ENCODE results near the gene SLC25A47.
"Not testable (repeated sequence)": the region's sequence is repeated elsewhere in the genome, so short reads cannot be mapped to it uniquely, and the experiment has no call there.

SLC25A47 gene, protein sequence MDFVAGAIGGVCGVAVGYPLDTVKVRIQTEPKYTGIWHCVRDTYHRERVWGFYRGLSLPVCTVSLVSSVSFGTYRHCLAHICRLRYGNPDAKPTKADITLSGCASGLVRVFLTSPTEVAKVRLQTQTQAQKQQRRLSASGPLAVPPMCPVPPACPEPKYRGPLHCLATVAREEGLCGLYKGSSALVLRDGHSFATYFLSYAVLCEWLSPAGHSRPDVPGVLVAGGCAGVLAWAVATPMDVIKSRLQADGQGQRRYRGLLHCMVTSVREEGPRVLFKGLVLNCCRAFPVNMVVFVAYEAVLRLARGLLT

DNA sequence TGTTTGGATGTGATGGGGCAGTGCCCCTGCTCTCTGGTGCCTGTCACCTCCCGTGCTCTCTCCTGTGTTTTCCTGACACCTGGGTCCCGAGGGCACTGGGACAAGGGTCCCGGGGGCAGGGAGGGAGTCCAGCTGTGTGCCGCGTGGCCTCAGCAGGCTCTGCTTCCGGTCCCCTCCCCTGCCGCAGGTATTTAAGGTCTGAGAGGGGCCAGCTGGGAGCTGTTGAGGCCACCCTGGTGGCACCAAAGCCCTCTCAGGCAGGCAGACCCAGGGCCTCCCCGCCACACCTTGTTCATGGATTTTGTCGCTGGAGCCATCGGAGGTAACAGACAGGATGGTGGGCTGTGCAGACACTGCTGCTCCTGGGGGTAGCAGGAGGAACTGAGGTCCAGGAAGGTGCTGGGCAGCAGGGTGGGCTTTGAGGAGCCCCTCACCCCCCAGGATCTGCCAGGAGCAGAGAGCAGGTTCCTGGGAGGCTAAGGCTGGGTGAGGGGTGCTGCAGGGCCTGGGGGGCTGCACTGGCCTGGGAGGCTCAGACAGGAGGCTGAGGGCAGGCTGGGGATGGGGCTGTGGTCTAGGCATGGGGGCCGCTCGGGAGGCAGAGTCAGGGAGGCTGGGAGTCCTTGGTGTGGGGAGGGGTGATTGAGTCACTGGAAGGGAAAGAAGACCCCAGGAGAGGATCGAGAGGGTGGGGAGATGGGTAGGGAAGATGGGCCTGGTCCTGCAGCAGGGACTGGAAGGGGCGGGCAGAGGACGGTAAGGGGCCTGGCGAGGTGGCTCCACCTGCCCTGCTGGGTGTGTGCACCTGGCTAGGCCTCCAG lies at the start of gene SLC25A47:
SLC25A47 (plus strand) TSS at position 219 of the 821 bp plus-strand sequence; CDS start at position 295, 76 bp downstream.
- DNase-seq, result no peak

DNA sequence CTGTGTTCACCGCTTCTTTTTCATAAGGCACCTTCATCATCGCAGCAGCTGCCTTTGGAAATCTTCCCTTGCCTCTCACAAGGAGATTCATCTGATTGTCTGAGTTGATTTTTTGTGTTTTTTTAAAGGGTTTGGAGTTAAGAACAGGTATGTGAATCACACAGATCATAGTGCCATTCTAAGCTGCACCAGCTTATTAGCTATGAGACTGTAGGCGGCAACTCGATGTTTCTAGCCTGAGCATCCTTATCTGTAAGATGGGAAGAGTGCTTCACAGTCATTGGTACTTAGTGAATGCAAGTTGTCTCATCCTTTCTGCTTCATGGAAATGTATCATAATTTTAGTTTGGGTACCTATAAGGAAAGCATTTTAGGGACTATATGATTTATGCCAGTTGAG lies 48.9 kb upstream of the SLC25A47 start:
- no peak for DNase-seq

DNA sequence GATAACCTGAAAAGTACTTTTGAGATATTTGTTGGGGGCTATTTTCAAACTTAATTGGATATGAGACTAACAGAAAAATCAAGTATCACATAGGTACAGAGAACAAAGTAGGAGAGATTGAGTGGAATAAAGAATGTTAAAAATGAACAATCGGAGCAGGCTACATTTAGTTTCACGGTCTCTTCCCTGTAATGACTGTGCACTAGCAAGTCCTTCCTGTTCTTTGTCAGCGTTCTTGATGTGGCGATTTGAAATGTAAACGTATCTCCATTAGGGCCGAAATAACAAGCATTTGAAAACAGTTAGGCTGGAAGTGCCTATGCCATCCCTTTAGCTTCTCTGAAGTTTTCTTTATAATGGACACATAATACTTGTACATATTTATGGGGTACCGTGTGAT lies 47.9 kb upstream of the SLC25A47 start:
- no peak for DNase-seq

DNA sequence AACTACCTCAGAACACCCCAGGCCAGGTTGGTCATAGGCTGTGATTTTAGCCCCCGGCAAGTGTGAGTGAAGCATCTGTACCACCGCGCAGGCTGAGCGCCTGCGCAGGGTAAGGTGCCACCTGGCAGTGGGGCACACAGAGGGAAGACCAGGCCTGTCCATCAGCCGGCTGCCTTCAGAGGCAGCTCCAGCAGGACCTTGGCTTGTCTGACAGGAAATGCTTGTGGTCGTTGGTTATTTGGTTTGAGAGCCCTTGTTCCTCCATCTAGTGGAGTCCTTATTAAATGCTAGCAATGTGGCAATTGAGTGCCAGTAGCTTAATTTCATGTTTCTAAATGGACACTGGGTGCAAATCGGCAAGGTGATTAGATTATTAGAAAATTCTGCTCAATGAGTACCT lies 44.4 kb upstream of the SLC25A47 start:
- DNase-seq, result peak; percentile 55

DNA sequence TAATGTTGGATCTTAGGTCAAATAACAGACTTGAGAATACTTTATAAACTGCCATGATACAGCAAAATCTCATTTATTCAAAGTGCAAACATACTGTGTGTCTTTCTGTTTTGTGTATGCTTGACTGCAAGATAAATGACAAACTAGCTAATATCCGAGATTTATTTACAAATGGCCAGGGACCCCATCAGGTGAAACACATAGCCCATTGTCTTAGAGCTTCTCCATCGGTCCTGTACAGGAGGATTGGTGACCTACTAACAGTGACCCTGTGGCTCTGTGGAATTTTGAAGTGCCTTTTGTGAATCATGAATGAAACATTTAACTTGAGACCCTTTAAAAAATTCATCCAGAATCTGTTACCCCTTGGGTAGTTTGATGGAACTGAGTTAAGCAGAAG lies 44.0 kb upstream of the SLC25A47 start:
- no peak for DNase-seq

DNA sequence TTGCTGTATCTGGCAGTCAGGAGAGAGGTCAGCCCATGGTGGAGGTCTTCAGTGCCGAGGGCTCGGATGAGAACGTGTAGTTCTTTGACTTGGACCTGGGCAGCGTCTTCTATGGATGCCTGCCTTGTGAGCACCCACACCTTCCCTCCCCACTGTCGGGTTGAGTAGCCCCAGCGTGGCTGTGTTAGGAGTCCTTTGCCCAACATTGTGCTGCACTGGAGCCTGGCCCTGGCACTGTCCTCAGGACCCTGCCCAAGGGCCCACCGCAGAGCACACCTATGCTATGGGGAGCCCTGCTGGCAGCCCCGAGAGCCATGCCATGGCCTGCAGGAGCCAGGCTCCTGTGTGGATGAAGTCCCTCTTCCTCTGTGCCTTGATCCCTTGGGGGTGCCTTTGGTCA lies 43.6 kb upstream of the SLC25A47 start:
- DNase-seq, result no peak

DNA sequence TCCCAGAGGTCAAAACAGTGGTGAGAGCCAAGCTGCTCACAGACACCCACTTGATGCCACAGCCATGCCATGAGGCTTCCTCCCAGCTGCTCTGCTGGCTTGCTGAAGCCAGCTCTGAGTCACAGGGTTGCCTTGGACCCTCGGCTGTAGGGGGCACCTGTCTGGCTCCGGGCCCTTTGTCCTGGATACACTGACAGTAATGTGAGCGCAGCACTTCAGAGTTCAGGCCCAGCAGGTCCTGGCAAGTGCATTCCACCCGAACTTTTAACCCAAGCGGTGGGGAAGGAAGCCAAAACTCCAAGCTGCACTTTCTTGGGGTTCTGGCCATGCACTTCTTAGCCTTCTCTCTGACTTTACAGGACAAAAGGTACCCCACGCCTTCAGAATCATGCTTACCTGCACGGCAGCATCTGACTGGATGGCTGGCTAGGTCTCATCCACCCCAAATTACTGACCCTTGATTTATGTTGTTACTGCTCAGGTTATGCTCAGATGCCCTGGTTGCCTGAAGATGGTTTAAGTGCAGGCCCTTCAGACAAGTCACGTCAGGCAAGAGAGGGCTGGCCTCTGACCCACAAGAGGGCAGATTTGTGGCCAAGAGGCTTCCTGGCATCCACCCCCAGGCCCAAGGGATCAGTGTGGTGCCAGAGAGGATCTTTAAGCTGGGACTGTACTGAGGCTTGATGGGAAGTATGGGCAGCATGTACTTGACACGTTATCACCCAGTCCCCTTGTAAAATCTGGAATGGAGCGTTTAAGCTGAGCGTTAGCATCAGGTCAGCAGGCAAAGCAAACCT lies 41.7 kb upstream of the SLC25A47 start:
- DNase-seq, result no peak

DNA sequence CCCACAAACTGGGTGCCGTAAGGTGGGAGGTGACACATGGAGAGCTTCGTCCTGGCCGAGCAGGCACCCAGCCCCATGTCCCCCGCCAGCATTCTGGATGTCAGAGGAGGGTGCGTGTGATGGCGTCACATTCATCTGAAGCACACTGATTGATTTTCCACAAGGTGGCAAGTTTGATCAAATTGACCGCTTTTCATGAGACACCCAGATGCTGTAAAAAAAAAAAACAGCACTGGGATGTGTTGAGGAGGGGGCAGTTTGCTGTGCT lies 41.1 kb upstream of the SLC25A47 start:
- no peak for DNase-seq

DNA sequence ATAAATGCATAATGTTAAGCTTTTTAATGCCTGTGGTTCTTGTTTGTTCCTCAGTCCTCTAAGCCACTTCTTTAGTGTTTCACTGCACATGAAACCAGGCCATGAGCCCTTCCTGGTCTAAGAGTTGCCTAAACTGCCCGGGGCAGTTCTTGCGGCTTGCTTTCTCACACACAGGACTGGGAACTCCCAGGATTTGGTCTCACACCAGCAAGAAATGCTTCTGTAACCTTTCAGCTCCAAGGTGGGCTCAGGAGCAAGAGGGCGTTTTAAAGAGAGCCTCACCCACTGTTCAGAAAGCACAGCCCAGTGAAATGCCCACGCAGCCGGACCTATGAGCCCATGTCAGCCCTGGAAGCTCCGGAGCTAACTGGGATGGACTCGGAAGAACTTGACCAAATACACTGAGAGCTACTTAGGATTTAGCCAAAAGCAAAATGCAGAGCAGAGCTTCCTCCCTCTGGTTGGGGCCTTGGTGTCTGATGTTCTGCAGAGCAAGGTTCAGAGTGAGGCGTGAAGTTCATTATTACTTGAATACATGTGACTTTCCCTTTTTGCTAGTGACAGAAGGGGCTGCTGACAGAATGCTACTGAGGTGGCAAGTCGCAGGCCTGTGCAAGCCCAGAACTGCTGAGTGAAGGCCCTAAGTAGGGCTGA lies 40.2 kb upstream of the SLC25A47 start:
- DNase-seq, result no peak

DNA sequence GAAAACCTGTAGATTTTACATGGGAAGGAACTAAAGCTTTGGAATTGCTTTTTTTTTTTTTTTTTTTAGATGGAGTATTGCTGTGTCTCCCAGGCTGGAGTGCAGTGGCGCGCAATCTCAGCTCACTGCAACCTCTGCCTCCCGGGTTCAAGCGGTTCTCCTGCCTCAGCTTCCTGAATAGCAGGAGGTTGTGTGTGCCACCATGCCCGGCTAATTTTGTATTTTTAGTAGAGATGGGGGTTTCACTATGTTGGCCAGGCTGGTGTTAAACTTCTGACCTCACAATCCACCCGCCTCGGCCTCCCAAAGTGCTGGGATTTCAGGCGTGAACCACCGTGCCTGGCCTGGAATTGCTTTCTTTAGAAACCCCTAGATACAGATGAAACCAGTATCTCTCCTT lies 39.7 kb upstream of the SLC25A47 start:
- not testable (repeated sequence) for DNase-seq

DNA sequence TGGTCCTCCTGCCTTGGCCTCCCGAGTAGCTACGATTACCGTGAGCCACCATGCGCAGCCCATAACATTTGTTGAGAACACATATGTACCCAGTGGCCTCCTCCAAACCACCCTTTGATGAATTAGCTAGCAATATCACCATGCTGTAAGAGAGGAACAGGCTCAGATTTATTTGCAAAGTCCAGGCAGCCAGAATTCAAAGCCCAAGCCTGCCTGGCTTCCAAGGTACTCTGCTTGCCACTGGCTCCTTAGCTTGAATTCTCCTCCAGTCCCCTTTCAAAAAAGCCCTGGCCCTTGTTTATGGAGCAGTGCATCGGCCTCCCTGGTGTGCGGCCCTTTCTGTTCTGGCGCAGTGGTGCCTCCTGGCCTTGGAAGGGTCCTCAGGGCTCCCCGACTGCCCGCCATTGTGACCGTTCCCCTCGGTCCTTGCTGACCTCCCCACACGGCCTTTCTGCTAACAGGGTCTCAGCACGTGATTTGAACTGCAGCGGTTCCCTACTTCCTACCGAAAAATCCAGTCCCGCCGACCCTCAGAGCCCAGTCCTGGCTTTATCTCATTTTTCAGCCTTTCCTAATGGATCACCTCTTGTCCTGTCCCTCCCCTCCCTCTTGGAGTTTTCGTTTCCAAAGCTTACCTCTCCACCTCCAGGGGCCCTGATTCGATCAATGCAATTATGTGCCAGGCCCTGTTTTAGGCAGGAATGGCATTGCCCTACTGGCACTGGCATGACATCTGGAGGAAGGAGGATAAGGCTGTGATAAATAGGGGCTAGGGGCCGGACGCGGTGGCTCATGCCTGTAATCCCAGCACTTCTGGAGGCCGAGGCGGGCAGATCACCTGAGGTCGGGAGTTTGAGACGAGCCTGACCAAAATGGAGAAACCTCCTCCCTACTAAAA lies 38.9 kb upstream of the SLC25A47 start:
- no peak for DNase-seq

DNA sequence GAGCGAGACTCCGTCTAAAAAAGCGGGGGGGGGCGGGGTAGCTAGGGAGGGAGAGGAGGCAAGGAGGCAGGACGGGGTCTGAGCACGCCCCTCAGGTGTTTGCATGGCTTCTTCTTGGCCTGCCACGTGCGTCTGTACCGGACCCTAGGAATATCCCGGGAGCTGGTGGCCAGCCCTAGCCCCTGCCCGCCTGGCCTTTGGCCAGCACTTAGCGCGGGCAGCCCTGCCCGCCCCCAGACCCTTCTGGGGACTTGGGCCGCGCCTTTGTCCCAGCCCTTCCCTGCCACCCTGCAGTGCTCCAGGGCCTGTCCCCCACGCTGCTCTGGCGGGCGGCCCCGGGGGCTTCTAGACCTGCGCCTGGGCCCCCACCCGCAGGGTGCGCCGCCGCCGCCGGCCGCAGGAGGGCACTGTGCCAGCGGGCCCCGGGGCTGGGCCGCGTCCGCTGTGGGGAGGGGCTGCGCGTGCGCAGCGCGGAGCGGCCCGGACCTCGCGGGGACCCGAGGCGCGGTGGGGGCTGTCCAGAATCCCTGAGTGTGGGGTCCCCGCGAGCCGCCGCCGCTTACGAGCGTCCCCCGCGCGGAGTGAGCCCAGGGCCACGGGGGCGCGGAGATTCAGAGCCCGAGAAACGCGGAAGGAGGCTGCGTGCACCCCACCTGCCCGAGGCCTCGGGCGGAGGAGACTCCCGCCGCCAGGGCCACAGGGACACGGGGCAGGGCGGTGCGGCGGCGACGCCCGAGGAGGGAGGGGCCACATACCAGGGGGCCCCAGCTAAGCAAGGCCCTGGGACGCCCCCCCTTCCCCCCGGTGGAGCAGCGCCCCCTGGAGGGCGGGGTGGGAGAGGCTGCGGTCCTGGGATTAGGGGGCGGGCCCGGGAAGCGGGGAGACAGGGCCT lies 37.9 kb upstream of the SLC25A47 start:
- peak; percentile 44 for DNase-seq

DNA sequence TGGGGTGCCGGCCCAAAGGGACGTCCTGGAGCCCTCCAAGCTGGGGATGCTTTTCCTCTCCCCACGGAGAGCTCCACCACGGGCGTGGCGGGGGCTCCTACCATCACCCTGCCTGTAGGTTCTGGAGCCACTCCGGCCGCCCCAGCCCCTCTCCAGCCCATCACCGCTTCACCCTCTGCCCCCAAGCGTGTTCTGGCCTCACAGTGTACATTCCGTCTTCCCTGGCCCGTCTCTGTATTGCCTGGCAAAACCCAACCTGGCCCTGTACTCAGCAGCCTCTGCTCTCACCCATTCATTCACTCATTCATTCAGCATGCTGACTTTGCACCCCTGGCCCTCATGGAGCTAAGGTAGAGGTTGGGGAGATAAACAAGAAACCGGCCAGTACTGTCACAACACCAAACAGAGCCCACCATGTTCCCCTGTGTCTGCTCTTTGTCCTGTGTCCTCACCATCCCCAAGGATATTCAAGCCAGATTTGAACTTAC lies 37.2 kb upstream of the SLC25A47 start:
- no peak for DNase-seq

DNA sequence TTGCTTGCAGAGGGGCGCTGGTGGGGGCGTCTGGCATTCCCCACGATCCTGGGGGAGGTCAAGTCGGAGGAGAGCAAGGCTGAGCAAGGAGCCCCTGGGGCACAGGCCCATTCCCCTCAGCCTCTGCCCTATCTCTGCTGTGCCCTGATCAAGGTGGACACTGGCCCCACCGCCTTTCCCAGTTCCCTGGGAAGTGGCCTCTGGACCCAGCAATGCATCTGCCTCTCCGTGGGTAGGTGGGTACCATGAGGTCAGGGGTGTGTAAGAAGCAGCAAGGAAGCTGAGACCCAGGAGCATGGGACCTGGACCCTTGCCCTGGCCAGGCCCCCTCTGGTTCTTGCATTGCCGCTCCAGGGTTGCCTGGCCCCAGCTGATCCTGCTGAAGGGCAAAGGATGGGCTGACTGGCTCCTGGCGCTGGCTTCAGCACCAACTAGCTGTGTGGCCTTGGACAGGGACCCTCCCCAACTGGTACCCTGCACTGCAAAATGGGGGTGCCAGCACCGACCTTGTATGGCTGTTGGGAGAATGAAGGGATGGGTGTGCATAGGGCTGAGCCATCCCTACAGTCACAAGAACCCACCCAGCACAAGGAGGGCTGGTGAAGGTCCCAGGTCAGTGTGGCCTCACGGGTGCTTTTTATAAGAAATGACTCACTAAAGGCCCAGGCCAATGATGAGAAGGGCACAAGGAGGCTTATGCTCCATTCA lies 36.5 kb upstream of the SLC25A47 start:
- no peak for DNase-seq

DNA sequence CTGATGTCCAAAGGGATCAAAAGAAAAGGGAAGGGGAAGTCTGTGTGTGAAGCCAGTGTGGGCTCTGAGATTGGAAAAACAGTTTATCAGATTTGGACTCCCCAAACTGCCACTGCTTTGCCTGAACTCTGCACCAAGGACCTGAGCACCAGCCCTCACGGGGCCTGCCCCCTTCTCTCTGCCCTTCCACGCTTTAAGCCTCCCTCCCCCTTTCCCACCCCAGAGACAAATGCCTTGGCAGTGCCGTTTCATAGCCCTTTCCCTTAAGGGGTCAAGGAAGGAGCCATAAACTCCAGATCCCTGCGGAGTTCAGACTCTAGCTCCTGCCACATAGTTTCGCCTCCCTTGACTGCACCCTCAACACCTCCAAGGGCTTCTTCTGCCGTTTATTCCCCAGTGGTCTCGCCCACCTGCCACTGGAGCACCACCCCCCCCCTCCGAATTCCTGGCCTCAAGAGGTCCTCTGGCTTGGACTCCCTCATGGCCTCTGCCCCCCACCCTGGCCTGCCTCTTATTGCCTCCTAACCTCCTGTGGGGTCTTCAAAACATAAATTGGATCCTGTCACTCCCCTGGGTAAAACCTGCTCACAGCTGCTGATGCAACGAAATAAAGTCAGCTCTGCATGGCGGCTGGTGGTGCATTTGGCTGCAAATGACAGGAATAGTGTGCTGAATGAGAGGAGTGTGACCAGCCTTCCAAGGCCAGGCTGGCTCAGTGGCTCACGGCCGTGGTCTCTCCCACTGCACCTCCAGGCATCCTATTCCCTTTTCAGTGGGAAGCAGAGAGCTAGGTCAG lies 35.7 kb upstream of the SLC25A47 start:
- no peak for DNase-seq

DNA sequence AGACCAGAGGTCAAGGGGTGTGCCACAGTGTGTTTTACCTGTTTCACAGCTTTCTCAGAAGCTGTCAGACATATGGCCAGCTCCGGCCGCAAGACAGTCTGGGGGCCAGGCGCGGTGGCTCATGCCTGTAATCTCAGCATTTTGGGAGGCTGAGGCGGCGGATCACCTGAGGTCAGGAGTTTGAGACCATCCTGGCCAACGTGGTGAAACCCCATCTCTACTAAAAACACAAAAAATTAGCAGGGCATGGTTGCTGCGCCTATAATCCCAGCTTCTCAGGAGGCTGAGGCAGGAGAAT lies 35.2 kb upstream of the SLC25A47 start:
- not testable (repeated sequence) for DNase-seq

DNA sequence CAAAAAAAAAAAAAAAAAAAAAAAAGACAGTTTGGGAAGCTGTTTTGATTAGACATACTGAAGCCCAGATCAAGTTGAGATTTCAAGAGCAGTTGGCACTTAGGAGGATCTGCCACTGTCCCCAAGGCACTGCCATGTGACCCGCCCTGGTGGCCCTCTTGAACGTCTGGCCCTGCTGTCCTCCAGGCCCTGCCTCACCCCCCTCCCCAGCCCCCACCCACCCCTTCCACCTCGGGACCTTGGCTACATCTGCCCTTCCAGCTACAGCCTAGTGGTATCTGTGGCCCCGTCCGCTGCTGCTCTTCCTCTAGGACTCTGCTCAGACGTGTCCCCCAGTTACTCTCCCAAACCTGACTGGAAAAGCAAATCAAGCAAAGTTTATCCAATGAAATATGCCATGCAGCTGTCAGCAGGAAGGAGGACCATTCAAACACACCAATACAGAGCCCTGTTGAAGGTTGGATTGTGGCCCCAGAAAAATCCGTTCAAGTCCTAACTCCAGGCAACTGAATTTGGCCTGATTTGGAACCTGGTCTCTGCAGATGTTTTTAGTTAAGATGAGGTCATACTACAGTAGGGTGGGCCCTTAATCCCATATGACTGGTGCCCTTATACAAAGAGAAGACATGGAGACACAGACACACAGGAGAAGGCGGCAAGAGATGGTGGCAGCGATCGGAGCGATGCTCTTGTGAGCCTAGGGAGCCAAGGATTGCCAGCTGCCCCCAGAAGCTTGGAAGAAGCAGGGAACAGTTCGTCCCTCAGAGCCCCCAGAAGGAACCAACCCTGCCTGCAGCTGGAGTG lies 34.6 kb upstream of the SLC25A47 start:
- DNase-seq, result no peak

DNA sequence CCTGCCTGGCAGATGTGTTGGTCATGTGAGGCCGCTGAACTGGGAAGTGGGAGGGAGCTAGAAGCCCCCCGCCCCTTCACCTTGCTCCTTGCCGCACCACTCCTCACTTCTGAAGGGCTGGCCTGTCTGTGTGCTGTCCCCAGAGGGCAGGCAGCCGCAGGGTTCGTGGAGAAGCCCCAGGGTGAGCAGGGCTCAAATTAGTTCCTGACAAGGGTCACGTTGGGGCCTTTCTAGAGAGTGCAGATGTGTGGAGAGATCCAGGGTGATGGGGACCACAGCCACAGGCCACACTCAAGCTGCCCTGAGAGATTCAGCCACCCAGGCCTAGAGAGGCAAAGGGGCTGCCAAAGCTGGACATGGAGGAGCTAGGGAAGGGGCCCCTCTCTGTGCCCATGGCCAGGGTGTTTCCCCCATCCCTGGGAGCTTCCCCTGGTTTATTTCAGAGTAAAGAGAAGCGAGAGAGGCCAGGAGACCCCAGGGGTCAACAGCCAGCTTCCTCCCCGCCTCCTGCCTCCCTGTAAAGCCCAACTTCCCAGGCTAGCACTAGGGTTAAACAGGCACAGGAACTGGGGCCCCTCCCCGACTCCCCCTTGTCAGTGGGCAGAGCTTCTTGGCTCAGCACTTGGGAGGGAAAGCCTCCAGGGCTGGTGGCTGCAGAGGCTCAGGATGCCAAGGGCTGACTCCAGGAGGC lies 33.1 kb upstream of the SLC25A47 start:
- no peak for DNase-seq

Measured in NCI-H510A (cell line).